ENCODE data around the gene ARL8B.

Gene ARL8B

DNA sequence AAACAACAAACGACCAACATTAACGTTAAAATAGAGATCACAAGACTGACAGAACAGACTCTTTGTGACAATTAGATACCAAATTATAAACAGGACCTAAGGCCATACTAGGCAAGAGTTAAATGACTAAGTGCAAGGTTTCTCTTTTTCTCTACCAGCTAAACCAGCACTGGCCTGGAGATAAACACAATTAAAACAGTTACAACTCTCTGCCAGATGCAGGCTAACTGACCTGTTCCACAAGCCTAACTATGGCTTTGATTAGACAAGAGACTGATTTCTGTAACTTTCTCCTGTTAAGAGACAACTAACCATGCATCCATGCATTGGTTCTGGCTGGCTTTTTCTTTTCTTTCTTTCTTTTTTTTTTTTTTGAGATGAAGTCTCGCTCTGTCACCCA lies 1.6 kb upstream of the ARL8B start:
- Histone ChIP-seq H3K4me1 (peaks cover 9% of the 10 kb centered on the region), H3K9ac (no peak overlapping the region), H3K27me3 (ENCODE audit: control insufficient read depth, insufficient read depth, low read length) (no peaks in the 10 kb centered on the region), H3K27ac (no peak overlapping the region), H3K4me2 (ENCODE audit: low read length) (no peak overlapping the region), H3K9me3 (ENCODE audit: control insufficient read depth, low read length) (no peaks in the 10 kb centered on the region), H3K79me2 (peaks cover 34% of the 10 kb centered on the region), H2AFZ (no peak overlapping the region), H3K36me3 (ENCODE audit: control insufficient read depth, insufficient read depth, low read length) (no peaks in the 10 kb centered on the region), H3K4me3 (ENCODE audit: low read depth, low read length) (no peak overlapping the region)
- TF ChIP-seq, protein P1, sequence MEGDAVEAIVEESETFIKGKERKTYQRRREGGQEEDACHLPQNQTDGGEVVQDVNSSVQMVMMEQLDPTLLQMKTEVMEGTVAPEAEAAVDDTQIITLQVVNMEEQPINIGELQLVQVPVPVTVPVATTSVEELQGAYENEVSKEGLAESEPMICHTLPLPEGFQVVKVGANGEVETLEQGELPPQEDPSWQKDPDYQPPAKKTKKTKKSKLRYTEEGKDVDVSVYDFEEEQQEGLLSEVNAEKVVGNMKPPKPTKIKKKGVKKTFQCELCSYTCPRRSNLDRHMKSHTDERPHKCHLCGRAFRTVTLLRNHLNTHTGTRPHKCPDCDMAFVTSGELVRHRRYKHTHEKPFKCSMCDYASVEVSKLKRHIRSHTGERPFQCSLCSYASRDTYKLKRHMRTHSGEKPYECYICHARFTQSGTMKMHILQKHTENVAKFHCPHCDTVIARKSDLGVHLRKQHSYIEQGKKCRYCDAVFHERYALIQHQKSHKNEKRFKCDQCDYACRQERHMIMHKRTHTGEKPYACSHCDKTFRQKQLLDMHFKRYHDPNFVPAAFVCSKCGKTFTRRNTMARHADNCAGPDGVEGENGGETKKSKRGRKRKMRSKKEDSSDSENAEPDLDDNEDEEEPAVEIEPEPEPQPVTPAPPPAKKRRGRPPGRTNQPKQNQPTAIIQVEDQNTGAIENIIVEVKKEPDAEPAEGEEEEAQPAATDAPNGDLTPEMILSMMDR (IDR thresholded peaks at IDR 0.05) = no peak

DNA sequence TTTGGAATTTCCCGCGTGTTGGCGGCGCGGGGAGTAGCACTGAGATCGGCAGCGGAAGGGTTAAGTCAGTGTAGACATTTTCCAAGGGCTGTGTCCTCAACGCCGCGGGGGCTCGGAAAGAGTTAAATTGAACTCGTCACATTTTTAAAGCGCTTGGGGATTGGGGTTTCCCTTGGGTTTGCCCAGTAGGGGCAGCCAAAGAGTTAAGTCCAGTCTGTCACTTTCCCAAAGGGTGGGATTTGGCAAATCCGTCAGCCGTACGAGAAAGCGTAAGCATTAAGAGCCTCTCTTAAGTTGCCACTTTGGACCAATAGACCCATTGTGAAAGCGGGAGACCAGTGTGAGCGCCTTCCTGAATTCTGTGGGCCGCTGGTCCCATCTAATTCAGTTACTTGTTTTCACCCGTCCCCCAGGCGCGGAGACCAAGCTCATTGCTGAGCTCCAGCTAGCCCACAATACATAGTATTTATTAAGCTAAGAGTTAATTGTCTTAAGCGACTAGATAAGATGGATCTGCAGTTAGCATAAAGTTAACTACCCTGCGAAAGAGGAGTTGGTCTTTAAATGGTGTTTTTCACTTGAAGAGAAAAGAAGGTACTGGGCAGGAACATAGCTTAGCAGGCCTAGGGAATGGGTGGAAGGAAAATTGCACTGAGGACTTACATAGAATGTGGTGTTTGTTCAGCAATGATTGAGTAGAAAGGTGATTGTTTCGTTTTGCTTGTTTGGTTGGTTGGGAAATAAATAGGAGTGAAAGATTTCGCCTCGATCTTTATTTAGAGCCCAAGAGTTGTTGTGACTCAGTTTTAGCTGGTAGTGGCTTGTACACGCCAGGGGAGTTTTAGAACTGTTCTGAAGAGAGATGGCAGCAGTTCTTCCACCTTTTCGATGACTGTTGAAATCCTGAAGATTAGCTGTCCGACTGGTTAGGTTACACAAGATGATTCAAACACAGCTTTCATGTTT lies 932 bp downstream of the ARL8B start:
- H3K4me1 ChIP-seq = peaks cover 9% of the 10 kb centered on the region
- no peaks in the 10 kb centered on the region for H3K36me3 ChIP-seq (ENCODE audit: control insufficient read depth, insufficient read depth, low read length)
- peak overlapping the region; percentile 97 for H3K9ac ChIP-seq
- no peaks in the 10 kb centered on the region for H3K9me3 ChIP-seq (ENCODE audit: control insufficient read depth, low read length)
- TF ChIP-seq, protein P1 (IDR thresholded peaks at IDR 0.05) = no peak
- peak overlapping the region; percentile 99 for H3K4me3 ChIP-seq (ENCODE audit: low read depth, low read length)
- H3K79me2 ChIP-seq = peaks cover 34% of the 10 kb centered on the region
- H3K27me3 ChIP-seq (ENCODE audit: control insufficient read depth, insufficient read depth, low read length) = no peaks in the 10 kb centered on the region
- H3K27ac ChIP-seq = peak overlapping the region; percentile 73
- H3K4me2 ChIP-seq (ENCODE audit: low read length) = peak overlapping the region; percentile 91
- peak overlapping the region; percentile 94 for H2AFZ ChIP-seq

DNA sequence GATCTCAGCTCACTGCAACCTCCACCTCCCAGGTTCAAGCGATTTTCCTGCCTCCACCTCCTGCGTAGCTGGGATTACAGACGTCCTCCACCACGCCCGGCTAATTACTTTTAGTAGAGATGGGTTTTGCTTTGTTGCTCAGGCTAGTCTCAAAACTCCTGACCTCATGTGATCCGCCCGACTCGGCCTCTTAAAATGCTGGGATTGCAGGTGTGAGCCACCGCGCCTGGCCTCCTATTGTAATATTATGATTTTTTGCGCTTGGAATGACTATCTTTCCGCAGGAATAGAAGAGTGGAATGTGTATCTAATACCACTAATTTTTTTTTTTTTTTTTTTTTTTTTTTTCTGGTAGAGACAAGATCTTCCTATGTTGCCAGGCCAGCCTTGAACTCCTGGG lies 1.8 kb downstream of the ARL8B start:
- Histone ChIP-seq H3K27me3 (ENCODE audit: control insufficient read depth, insufficient read depth, low read length) (no peaks in the 10 kb centered on the region), H3K4me3 (ENCODE audit: low read depth, low read length) (no peak overlapping the region), H3K4me2 (ENCODE audit: low read length) (peak overlapping the region; percentile 31), H3K79me2 (peaks cover 34% of the 10 kb centered on the region), H3K36me3 (ENCODE audit: control insufficient read depth, insufficient read depth, low read length) (no peaks in the 10 kb centered on the region), H3K9ac (no peak overlapping the region), H3K9me3 (ENCODE audit: control insufficient read depth, low read length) (no peaks in the 10 kb centered on the region), H2AFZ (no peak overlapping the region), H3K4me1 (peaks cover 9% of the 10 kb centered on the region), H3K27ac (no peak overlapping the region)
- TF ChIP-seq, protein P1 (IDR thresholded peaks at IDR 0.05) = no peak

DNA sequence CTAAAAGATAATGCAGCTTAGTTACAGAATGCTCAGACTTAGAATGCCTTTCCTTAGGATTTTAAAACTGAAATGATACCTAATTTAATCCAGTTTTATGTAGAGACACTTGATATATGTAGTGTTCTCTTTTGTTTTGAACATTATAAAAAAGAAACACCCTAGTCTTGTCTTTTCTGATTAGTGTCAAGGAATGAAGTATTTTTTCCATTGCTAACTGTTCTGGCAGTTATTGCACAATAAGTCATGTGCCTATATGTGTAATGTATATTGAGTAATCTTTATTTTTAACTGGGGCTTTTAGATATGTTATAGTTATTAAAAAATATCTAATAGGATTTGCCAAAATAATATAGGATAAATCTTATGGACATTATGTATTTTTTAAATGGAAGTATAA lies 4.5 kb downstream of the ARL8B start:
- Histone ChIP-seq H3K36me3 (ENCODE audit: control insufficient read depth, insufficient read depth, low read length) (no peaks in the 10 kb centered on the region), H3K9ac (no peak overlapping the region), H3K4me3 (ENCODE audit: low read depth, low read length) (no peak overlapping the region), H3K79me2 (peaks cover 34% of the 10 kb centered on the region), H3K27me3 (ENCODE audit: control insufficient read depth, insufficient read depth, low read length) (no peaks in the 10 kb centered on the region), H3K27ac (no peak overlapping the region), H3K9me3 (ENCODE audit: control insufficient read depth, low read length) (no peaks in the 10 kb centered on the region), H2AFZ (no peak overlapping the region), H3K4me2 (ENCODE audit: low read length) (no peak overlapping the region), H3K4me1 (peaks cover 8% of the 10 kb centered on the region)
- TF ChIP-seq, protein P1 (IDR thresholded peaks at IDR 0.05) = no peak

Measured in parathyroid adenoma (tissue), 2 donors.